ENCODE data around the gene NFIB. TPM values are rescaled to one million over a fixed set of nuclear protein-coding genes. Genes with fewer than 3 reads are reported as not detected.

NFIB gene
- total and polyA plus RNA-seq, 2 of the 4 experiments (the other 2 are of a cell fraction): 1.4 to 2.0 TPM

DNA sequence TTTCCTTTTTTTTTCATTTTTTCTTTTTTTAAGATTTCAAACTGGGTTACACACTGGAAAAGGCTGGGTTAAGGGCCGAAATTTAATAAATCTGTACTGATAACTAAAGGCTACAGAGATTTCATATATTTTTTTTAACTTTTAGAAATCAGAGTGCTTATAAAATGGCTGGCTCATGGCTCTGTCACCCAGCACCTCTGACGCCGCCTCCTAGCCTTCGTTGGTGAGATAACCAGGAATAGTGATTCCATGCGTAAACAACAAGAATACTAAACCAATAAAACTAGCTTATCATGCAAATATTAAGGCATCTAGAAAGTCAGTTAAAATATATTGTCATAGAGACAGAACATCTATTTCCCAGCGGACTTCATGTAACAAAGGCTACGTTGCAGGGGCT is 226.4 kb downstream of the NFIB start:
- Histone ChIP-seq H3K9ac (ENCODE audit: low read depth, low read length) (no peak overlapping the region), H2BK15ac (ENCODE audit: low read depth, low read length) (no peak overlapping the region), H2BK120ac (ENCODE audit: low read depth, low read length) (no peak overlapping the region), H3K14ac (replicated peaks; ENCODE audit: low read depth, low read length) (no peak overlapping the region), H2AK9ac (replicated peaks; ENCODE audit: low read depth, low read length, poor library complexity) (no peak overlapping the region), H2AFZ (replicated peaks; ENCODE audit: low read length, poor library complexity) (no peak overlapping the region), H3K27me3 (ENCODE audit: control insufficient read depth, insufficient read depth, low read length) (no peaks in the 10 kb centered on the region), H3K56ac (ENCODE audit: extremely low read depth, insufficient read depth, low read length) (no peak overlapping the region), H4K8ac (ENCODE audit: low read depth in 2 of 2, low read length in 2 of 2) (no peak overlapping the region), H3K4me3 (ENCODE audit: insufficient read depth, low read depth, low read length) (no peak overlapping the region), H4K20me1 (ENCODE audit: insufficient read depth, low read length) (no peaks in the 10 kb centered on the region), H3K9me1 (ENCODE audit: insufficient read depth, low read length) (no peaks in the 10 kb centered on the region), H3K4me2 (ENCODE audit: low read depth, low read length) (no peak overlapping the region), H2BK20ac (ENCODE audit: low read depth, low read length) (no peak overlapping the region), H3K4ac (ENCODE audit: low read depth, low read length) (no peak overlapping the region), H3K36me3 (ENCODE audit: control insufficient read depth, insufficient read depth, low read length) (no peaks in the 10 kb centered on the region), H3K79me1 (ENCODE audit: low read depth in 1 of 2, low read length in 2 of 2) (no peaks in the 10 kb centered on the region), H2BK5ac (ENCODE audit: low read depth, low read length, poor library complexity, severe bottlenecking) (no peak overlapping the region), H3K23ac (ENCODE audit: low read depth, low read length) (no peak overlapping the region), H4K91ac (ENCODE audit: insufficient read depth, low read depth, low read length) (no peak overlapping the region), H2AK5ac (ENCODE audit: low read depth, low read length) (no peak overlapping the region), H3K9me3 (ENCODE audit: control insufficient read depth, insufficient read depth, low read length) (no peaks in the 10 kb centered on the region), H3K18ac (ENCODE audit: low read depth, low read length) (no peak overlapping the region), H4K5ac (ENCODE audit: low read depth, low read length) (no peak overlapping the region), H3K27ac (ENCODE audit: insufficient read depth, low read length) (no peak overlapping the region), H3K4me1 (ENCODE audit: control insufficient read depth, insufficient read depth, low read length) (no peaks in the 10 kb centered on the region)
- no peak for ATAC-seq (ENCODE audit: low read depth)
- BruUV-seq (replicated peaks): no TSS peak
- intact Hi-C loops (cut with micrococcal nuclease) (no loop called here), dilution Hi-C loops (cut with HindIII; ENCODE audit: low sequenced_read_pairs, unreplicated experiment) (no loop called here), in situ Hi-C loops (cut with MboI; ENCODE audit: low sequenced_read_pairs) (no loop called here)
- CTCF ChIA-PET: no interaction called here
- POLR2A ChIA-PET (ENCODE audit: unreplicated experiment): no interaction called here
- DNase-seq: no peak
- TF ChIP-seq MAFK (IDR thresholded peaks at IDR 0.05; ENCODE audit: low read depth, low read length) (no peak), RAD21 (IDR thresholded peaks at IDR 0.05; ENCODE audit: low read length) (no peak)
- TF ChIP-seq, protein P1, sequence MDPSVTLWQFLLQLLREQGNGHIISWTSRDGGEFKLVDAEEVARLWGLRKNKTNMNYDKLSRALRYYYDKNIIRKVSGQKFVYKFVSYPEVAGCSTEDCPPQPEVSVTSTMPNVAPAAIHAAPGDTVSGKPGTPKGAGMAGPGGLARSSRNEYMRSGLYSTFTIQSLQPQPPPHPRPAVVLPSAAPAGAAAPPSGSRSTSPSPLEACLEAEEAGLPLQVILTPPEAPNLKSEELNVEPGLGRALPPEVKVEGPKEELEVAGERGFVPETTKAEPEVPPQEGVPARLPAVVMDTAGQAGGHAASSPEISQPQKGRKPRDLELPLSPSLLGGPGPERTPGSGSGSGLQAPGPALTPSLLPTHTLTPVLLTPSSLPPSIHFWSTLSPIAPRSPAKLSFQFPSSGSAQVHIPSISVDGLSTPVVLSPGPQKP (IDR thresholded peaks at IDR 0.05; ENCODE audit: borderline replicate concordance, low read depth, low read length): no peak
- WGBS, 2 experiments (ENCODE audit: extremely low coverage in 2 of 2, insufficient read length in 1 of 2): no CpG with 5 or more reads among the region's 7 CpGs
